ENCODE results near the gene COCH.
A peak's percentile ranks its signal among the peaks of the same experiment; 100 is the strongest.

The COCH gene

DNA sequence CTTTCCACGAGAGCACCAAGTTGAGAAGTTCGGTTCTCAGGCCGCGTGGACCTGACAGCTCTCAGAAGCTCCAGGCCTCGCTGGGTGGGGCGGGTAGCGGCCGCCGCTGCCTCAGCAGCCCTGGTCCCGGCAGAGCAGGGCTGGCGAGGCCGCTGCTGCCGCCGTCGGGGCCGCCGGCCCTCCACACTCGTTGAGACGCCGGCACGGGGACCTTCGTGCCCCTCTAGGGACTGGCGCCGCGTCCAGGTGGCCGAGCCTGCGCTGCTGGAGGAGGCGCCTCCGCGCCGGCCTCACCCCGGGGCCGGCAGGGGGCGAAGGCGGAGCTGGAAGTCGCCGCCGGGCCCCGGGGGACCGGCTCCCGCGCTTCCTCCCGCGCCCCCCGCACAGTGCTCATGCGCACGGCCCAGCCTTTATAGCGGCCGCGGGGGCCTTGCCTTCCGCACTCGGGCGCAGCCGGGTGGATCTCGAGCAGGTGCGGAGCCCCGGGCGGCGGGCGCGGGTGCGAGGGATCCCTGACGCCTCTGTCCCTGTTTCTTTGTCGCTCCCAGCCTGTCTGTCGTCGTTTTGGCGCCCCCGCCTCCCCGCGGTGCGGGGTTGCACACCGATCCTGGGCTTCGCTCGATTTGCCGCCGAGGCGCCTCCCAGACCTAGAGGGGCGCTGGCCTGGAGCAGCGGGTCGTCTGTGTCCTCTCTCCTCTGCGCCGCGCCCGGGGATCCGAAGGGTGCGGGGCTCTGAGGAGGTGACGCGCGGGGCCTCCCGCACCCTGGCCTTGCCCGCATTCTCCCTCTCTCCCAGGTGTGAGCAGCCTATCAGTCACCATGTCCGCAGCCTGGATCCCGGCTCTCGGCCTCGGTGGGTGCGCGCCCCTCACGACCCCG is at the start of gene COCH:
Gene COCH (plus strand): TSS at position 440 of the 879 bp plus-strand sequence. CDS start 380 bp downstream, at position 820.
- Histone ChIP-seq H3K79me2 (ENCODE audit: control insufficient read depth, insufficient read depth, low read length, unreplicated experiment) (no peaks in the 10 kb centered on the region), H3K4me3 (ENCODE audit: low read depth, low read length) (peak within 1 kb of the TSS; percentile 79), H2AFZ (ENCODE audit: low read length, unreplicated experiment) (peak within 1 kb of the TSS; percentile 86), H3K4me1 (ENCODE audit: control insufficient read depth, insufficient read depth, low read length, unreplicated experiment) (peaks cover 3% of the 10 kb centered on the region), H3K27ac (ENCODE audit: low read depth, low read length) (no peak within 1 kb of the TSS), H3K27me3 (ENCODE audit: insufficient read depth, low read length) (peaks cover 56% of the 10 kb centered on the region), H3K36me3 (ENCODE audit: insufficient read depth, low read length) (no peaks in the 10 kb centered on the region)

DNA sequence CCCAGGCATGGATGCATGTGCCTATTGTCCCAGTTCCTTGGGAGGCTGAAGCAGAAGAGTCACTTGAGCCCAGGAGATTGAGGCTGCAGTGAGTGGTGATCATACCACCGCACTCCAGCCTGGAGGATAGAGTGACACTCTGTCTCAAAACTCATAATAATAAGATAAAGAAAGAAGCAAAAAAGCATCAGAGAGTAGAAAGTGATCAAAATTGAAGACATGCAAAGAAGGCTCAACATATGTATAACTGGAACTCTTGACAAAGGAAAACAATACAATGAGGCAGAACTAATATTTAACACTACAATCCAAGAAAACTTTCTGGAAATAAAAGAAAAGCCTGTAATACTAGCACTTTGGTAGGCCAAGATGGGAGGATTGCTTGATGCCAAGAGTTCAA is 48.3 kb upstream of the COCH start:
- Histone ChIP-seq H2AFZ (ENCODE audit: low read length, unreplicated experiment) (no peak overlapping the region), H3K79me2 (ENCODE audit: control insufficient read depth, insufficient read depth, low read length, unreplicated experiment) (no peaks in the 10 kb centered on the region), H3K4me3 (ENCODE audit: low read depth, low read length) (no peak overlapping the region), H3K27ac (ENCODE audit: low read depth, low read length) (no peak overlapping the region), H3K4me1 (ENCODE audit: control insufficient read depth, insufficient read depth, low read length, unreplicated experiment) (no peaks in the 10 kb centered on the region), H3K27me3 (ENCODE audit: insufficient read depth, low read length) (no peaks in the 10 kb centered on the region), H3K36me3 (ENCODE audit: insufficient read depth, low read length) (no peaks in the 10 kb centered on the region)

DNA sequence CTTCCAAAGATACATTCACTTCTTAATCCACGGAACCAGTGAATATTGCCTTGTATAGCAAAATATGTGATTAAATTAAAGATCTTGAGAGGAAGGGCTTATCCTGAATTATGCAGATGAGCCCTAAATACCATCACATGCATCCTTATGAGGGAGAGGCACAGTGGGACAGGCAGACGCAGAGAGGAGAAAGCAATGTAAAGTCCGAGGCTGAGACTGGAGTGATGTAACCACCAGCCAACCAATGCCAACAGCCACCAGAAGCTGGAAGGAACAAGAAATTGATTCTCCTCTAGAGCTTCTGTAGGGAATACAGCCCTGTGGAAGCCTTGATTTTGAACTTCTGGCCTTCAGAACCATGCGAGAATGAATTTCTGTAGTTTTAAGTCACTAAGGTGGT is 44.5 kb upstream of the COCH start:
- Histone ChIP-seq H3K4me1 (ENCODE audit: control insufficient read depth, insufficient read depth, low read length, unreplicated experiment) (no peaks in the 10 kb centered on the region), H3K27ac (ENCODE audit: low read depth, low read length) (no peak overlapping the region), H3K36me3 (ENCODE audit: insufficient read depth, low read length) (no peaks in the 10 kb centered on the region), H3K79me2 (ENCODE audit: control insufficient read depth, insufficient read depth, low read length, unreplicated experiment) (no peaks in the 10 kb centered on the region), H2AFZ (ENCODE audit: low read length, unreplicated experiment) (no peak overlapping the region), H3K27me3 (ENCODE audit: insufficient read depth, low read length) (no peaks in the 10 kb centered on the region), H3K4me3 (ENCODE audit: low read depth, low read length) (no peak overlapping the region)

DNA sequence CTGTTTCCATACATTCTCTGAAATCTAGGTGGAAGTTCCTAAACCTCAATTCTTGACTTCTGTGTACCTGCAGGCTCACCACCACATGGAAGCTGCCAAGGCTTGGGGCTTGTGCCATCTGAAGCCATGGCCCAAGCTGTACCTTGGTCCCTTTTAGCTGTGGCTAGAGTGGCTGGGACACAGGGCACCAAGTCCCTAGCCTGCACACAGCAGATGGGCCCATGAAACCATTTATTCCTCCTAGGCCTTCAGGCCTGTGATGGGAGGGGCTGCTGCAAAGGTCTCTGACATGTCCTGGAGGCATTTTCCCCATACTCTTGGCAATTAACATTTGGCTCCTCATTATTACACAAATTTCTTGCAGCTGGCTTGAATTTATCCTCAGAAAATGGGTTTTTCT is 40.0 kb upstream of the COCH start:
- H2AFZ ChIP-seq (ENCODE audit: low read length, unreplicated experiment), result no peak overlapping the region

DNA sequence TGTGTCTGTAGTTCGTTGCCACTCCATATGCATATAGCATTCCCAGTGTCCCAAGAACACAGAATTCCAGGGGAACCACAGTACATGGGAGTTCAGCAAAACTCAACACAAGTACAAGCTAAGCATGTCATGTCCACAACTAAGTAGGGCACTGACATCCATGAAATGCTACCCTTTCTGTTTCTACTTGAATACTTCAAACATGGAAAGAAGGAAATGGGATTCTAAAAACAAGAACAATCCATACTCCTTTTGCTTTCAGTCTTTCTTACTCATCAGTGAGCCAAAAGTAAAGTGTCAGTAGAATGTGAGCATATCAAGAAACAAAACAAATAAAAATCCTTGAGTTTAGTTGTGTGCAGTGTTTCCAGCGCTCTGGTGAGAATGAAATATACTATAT is 36.0 kb upstream of the COCH start:
- Histone ChIP-seq H3K4me3 (ENCODE audit: low read depth, low read length) (no peak overlapping the region), H2AFZ (ENCODE audit: low read length, unreplicated experiment) (no peak overlapping the region), H3K27ac (ENCODE audit: low read depth, low read length) (no peak overlapping the region), H3K36me3 (ENCODE audit: insufficient read depth, low read length) (no peaks in the 10 kb centered on the region), H3K27me3 (ENCODE audit: insufficient read depth, low read length) (peaks cover 22% of the 10 kb centered on the region), H3K79me2 (ENCODE audit: control insufficient read depth, insufficient read depth, low read length, unreplicated experiment) (no peaks in the 10 kb centered on the region), H3K4me1 (ENCODE audit: control insufficient read depth, insufficient read depth, low read length, unreplicated experiment) (no peaks in the 10 kb centered on the region)

More for the DNA sequence above, 40.0 kb upstream of the COCH start:
- Histone ChIP-seq H3K79me2 (ENCODE audit: control insufficient read depth, insufficient read depth, low read length, unreplicated experiment) (no peaks in the 10 kb centered on the region), H3K36me3 (ENCODE audit: insufficient read depth, low read length) (no peaks in the 10 kb centered on the region), H3K4me1 (ENCODE audit: control insufficient read depth, insufficient read depth, low read length, unreplicated experiment) (no peaks in the 10 kb centered on the region), H3K27ac (ENCODE audit: low read depth, low read length) (no peak overlapping the region), H3K4me3 (ENCODE audit: low read depth, low read length) (no peak overlapping the region), H3K27me3 (ENCODE audit: insufficient read depth, low read length) (no peaks in the 10 kb centered on the region)

DNA sequence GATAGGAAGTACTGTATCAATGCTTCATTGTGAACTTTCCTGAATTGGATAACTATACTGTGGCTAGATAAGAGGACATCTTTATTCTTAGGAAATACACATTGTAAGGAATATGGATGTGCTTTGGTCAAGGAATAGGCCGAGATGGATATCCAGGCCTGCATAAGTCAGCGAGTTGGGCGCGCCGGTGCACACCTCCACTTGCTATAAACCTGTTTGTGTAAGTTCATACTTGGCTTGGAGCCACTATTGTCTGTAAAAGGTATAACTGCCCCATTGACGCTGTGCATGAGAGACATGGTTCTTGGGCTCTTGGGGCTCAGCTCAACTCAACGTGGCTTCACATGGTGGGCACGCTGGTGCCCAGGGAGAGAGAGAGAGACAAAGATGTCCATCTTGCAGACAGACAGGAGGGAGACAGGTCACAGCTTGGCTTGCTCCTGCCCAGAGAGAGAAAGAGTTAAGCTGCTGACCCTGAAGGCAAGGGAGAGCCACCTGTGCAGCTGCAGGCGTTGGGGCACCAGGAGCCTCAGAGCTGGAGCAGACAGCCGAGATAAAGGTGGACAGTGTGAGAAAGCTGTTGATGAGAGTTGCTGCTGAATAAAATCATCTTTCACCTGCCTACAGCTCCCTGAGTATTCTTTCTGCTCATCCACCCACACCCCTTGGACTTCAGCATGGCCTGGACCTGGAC is 34.1 kb upstream of the COCH start:
- Histone ChIP-seq H3K79me2 (ENCODE audit: control insufficient read depth, insufficient read depth, low read length, unreplicated experiment) (no peaks in the 10 kb centered on the region), H3K27me3 (ENCODE audit: insufficient read depth, low read length) (peaks cover 28% of the 10 kb centered on the region), H2AFZ (ENCODE audit: low read length, unreplicated experiment) (no peak overlapping the region), H3K36me3 (ENCODE audit: insufficient read depth, low read length) (no peaks in the 10 kb centered on the region), H3K4me1 (ENCODE audit: control insufficient read depth, insufficient read depth, low read length, unreplicated experiment) (no peaks in the 10 kb centered on the region), H3K27ac (ENCODE audit: low read depth, low read length) (no peak overlapping the region), H3K4me3 (ENCODE audit: low read depth, low read length) (no peak overlapping the region)

DNA sequence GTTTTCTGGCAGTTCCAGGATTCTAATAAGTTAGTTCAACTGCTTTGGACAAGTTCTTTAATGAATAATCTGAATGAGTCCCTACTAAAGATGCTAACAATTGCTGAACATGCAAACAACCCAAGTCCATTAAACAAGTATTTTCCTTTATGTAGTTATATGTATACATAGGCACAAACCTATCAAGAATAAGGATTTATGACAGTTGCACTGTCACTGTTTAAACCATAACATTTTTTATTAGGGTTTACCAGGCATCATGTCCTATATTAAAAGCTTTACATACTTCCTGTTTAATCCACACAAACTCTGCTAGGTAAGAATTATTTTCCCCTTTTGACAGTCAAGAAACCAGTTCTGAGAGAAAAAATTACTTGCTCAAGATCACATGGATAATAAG is 31.9 kb upstream of the COCH start:
- Histone ChIP-seq H3K36me3 (ENCODE audit: insufficient read depth, low read length) (no peaks in the 10 kb centered on the region), H3K4me1 (ENCODE audit: control insufficient read depth, insufficient read depth, low read length, unreplicated experiment) (no peaks in the 10 kb centered on the region), H2AFZ (ENCODE audit: low read length, unreplicated experiment) (no peak overlapping the region), H3K4me3 (ENCODE audit: low read depth, low read length) (no peak overlapping the region), H3K27ac (ENCODE audit: low read depth, low read length) (no peak overlapping the region), H3K27me3 (ENCODE audit: insufficient read depth, low read length) (peaks cover 49% of the 10 kb centered on the region), H3K79me2 (ENCODE audit: control insufficient read depth, insufficient read depth, low read length, unreplicated experiment) (no peaks in the 10 kb centered on the region)

DNA sequence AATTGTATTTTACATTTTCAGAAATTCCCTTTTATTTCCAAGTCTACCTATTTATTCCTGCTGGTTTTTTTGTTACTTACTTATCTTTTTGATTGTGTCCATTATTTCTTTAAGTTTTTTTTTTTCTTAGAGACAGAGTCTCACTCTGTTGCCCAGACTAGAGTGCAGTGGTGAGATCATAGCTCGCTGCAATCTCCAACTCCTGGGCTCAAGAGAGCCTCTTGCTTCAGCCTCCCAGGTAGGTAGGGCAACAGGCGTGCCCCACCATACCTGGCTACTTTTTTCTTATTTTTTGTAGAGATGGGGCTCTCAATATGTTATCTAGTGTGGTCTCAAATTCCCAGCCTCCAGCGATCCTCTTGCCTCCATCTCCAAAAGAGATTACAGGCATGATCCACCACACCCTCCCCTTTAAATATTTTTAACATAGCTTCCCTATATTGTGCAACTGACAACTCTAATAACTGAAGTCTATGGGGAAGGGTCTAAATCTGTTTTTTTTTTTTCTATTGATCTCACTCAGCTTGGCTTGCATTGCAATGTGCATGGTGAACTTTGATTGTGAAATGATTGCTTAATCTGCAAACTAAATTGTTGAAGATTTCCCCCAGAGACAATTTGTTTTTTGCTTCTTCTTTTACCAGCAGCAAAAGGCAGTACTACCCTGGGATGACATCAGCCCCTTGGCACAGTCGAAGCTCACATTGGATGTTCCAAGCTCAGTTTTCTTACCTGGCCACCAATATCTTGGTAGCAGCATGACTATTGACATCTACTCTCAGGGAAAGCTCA is 25.7 kb upstream of the COCH start:
- Histone ChIP-seq H2AFZ (ENCODE audit: low read length, unreplicated experiment) (no peak overlapping the region), H3K79me2 (ENCODE audit: control insufficient read depth, insufficient read depth, low read length, unreplicated experiment) (no peaks in the 10 kb centered on the region), H3K4me3 (ENCODE audit: low read depth, low read length) (no peak overlapping the region), H3K27ac (ENCODE audit: low read depth, low read length) (no peak overlapping the region), H3K36me3 (ENCODE audit: insufficient read depth, low read length) (no peaks in the 10 kb centered on the region), H3K4me1 (ENCODE audit: control insufficient read depth, insufficient read depth, low read length, unreplicated experiment) (no peaks in the 10 kb centered on the region), H3K27me3 (ENCODE audit: insufficient read depth, low read length) (peaks cover 45% of the 10 kb centered on the region)

DNA sequence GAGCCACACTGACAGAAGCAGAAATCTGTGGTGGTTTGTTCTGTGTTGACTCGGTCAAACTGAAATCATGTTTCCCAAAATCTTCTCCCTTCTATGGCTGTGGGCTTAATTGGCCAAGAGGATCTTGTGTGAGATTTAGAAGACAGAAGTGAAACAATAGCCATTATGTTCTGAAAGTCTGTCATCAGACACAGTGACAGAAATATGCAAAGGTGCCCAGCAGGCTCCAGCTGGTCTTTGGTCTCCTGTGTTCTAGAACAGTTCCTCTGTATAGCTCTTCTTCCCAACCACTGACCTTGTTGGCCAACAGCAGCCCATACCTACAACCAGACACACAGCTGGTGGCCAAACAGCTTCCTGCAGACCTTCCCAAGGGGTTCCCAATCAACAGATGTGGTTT is 25.0 kb upstream of the COCH start:
- no peak overlapping the region for H3K27ac ChIP-seq (ENCODE audit: low read depth, low read length)
- no peaks in the 10 kb centered on the region for H3K4me1 ChIP-seq (ENCODE audit: control insufficient read depth, insufficient read depth, low read length, unreplicated experiment)
- peaks cover 45% of the 10 kb centered on the region for H3K27me3 ChIP-seq (ENCODE audit: insufficient read depth, low read length)
- no peak overlapping the region for H3K4me3 ChIP-seq (ENCODE audit: low read depth, low read length)
- no peaks in the 10 kb centered on the region for H3K36me3 ChIP-seq (ENCODE audit: insufficient read depth, low read length)
- no peak overlapping the region for H2AFZ ChIP-seq (ENCODE audit: low read length, unreplicated experiment)
- no peaks in the 10 kb centered on the region for H3K79me2 ChIP-seq (ENCODE audit: control insufficient read depth, insufficient read depth, low read length, unreplicated experiment)

DNA sequence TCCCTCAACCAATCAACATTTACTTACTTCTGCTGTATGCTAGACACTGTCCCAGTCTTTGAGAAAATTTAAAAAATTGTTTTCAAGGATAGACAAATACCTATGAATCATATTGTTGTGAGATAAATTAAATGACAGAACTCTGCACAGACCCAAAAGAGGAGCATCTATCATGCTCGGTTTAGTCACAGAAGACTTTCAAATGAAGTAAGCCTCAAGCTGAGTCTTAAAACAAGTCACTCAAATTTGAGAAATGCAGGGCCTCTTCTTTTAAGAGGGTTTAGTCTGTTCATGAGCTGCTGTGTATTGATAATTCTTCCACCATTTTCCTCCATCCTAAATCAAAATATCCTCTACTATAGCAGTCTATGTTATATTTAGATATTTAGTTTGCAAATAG is 24.4 kb upstream of the COCH start:
- Histone ChIP-seq H3K4me1 (ENCODE audit: control insufficient read depth, insufficient read depth, low read length, unreplicated experiment) (no peaks in the 10 kb centered on the region), H3K36me3 (ENCODE audit: insufficient read depth, low read length) (no peaks in the 10 kb centered on the region), H3K4me3 (ENCODE audit: low read depth, low read length) (no peak overlapping the region), H2AFZ (ENCODE audit: low read length, unreplicated experiment) (no peak overlapping the region), H3K27ac (ENCODE audit: low read depth, low read length) (no peak overlapping the region), H3K79me2 (ENCODE audit: control insufficient read depth, insufficient read depth, low read length, unreplicated experiment) (no peaks in the 10 kb centered on the region), H3K27me3 (ENCODE audit: insufficient read depth, low read length) (peaks cover 41% of the 10 kb centered on the region)

Measured in ACC112 (cell line).